Omental fat pad (tissue), 4 donors: ENCODE measurements around the gene MLST8. TPM values are rescaled to one million over a fixed set of nuclear protein-coding genes. Genes with fewer than 3 reads are reported as not detected.

ENCODE experiments used
- ATAC-seq: fragments of 150-250 bp; one replicate; pipeline ENCODE4 v1.9.1; 2016; ENCODE audit warnings: mild to moderate bottlenecking, moderate library complexity; ENCODE audit not compliant: low FRiP score
- DNase-seq: peaks from one replicate; pipeline ENCODE4 v3.0.0-alpha.2; 2019; ENCODE audit warnings: low spot score
- total RNA-seq, 4 donors: library from RNA; depleted of rRNA; stranded (reverse); fragments of >200 nt; gene quantifications; one replicate each; pipeline ENCODE4 v1.1.0, GENCODE V29; 2016
- TF ChIP-seq, protein P1 (sequence below), 3 donors: fragments of 450-650 bp; IDR thresholded peaks; one replicate each; pipeline ENCODE4 v1.5.1; 2016 to 2017; ENCODE audit warnings: antibody characterized with exemption in 3 of 3, mild to moderate bottlenecking in 3 of 3, moderate library complexity in 2 of 3

The MLST8 gene
- total RNA-seq, 4 donors from 2014 or later, result 29.8 to 44.6 (median 34.6) TPM

DNA sequence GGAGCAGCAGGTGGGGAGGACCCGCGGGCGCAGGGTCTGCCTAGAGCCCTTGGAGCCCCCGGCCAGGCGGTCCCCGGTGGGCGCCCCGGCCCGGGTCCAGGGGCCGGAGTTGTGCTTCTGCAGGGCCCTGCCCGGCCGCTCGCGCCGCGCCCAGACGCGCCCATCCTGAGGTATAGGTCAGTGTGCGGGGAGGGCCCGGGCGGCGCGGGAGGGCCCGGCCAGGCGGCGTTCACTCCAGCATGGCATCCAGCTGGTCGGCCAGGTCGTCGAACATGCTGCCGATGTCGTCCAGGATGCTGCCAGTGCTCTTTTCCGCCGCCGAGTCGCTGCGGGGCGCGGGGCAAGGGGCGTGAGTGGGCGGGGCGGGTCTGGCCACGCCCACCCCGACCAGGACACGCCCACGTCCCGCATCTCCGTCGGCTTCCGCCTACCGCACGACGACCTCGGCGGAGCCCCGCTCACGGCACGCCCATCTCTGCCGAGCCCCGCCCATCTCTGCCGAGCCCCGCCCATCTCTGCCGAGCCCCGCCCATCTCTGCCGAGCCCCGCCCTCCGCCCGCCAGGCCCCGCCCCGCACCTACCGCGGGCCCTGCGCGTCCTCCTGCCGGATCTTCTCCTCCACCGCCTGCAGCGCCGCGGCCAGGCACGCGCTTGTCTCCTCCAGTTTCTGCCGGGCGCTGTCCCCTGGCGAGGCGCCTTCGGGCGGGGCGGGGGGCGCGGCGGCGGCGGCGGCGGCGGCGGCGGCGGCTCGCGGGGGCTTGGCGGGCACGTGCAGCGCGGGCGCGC lies 26.7 kb upstream of the MLST8 start:
- no peak for DNase-seq
- no peak for ATAC-seq
- TF ChIP-seq, protein P1, sequence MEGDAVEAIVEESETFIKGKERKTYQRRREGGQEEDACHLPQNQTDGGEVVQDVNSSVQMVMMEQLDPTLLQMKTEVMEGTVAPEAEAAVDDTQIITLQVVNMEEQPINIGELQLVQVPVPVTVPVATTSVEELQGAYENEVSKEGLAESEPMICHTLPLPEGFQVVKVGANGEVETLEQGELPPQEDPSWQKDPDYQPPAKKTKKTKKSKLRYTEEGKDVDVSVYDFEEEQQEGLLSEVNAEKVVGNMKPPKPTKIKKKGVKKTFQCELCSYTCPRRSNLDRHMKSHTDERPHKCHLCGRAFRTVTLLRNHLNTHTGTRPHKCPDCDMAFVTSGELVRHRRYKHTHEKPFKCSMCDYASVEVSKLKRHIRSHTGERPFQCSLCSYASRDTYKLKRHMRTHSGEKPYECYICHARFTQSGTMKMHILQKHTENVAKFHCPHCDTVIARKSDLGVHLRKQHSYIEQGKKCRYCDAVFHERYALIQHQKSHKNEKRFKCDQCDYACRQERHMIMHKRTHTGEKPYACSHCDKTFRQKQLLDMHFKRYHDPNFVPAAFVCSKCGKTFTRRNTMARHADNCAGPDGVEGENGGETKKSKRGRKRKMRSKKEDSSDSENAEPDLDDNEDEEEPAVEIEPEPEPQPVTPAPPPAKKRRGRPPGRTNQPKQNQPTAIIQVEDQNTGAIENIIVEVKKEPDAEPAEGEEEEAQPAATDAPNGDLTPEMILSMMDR (IDR thresholded peaks at IDR 0.05), result no peak

DNA sequence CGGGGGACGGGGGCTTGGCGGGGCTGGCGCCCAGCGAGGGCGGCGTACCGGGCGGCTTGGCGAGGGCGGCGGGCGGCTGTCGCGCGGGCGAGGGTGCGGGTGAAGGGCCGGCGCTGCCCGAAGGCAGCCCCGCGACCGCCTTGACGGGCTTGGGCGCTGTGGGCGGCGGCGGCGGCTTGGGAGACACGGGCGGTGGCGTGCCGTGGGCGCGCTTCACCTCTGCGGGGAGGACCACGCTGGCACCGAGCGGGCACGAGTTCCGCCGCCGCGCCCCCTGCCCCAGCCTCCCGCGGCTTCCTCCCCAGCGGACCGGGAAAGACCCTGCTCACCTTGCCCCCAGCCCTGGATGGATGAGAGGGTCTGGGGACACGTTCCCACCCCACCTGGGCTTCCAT lies 26.1 kb upstream of the MLST8 start:
- TF ChIP-seq, protein P1 (IDR thresholded peaks at IDR 0.05), result no peak
- DNase-seq (no peak), ATAC-seq (no peak)

DNA sequence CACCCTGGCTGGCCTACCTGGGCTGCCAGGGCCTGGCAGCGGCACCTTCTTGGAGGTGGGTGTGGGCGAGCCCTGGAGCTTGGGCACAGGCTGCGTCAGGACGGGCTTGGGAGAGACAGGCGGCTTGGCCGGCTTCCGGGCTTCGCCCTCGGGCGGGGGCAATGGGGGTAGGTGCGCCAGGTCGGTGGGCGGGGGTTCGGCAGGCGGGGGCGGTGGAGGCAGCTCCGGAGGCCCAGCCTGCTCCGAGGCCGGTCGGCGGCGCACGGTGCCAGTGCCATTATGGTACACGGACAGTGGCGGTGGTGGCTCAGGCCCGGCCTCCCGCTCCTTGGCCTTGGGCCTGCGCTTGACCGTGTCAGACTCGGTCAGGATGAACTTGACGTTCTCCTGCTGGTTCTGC lies 25.7 kb upstream of the MLST8 start:
- TF ChIP-seq, protein P1 (IDR thresholded peaks at IDR 0.05), result no peak

DNA sequence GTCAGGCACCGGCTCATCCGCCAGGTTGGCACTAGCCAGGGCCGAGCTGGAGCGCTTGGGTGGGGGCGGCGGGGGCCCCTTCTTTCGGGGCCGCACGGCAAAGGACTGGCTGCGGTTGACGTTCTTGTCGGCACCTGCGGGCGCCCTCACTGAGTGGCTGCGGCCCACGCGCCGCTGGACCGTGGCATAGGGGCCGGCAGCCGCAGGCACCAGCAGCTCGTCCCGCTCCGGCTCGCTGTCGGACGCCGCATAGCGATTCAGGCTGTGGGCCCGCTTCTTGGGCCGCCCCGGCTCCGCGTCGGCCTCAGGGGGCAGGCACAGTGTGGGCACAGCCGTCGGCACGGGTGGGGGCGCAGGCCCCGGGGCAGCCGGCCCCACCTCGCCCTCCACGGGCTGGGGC lies 24.8 kb upstream of the MLST8 start:
- DNase-seq, result no peak
- TF ChIP-seq, protein P1 (IDR thresholded peaks at IDR 0.05), result no peak
- no peak for ATAC-seq

More for the DNA sequence above, 25.7 kb upstream of the MLST8 start:
- ATAC-seq (no peak), DNase-seq (no peak)

DNA sequence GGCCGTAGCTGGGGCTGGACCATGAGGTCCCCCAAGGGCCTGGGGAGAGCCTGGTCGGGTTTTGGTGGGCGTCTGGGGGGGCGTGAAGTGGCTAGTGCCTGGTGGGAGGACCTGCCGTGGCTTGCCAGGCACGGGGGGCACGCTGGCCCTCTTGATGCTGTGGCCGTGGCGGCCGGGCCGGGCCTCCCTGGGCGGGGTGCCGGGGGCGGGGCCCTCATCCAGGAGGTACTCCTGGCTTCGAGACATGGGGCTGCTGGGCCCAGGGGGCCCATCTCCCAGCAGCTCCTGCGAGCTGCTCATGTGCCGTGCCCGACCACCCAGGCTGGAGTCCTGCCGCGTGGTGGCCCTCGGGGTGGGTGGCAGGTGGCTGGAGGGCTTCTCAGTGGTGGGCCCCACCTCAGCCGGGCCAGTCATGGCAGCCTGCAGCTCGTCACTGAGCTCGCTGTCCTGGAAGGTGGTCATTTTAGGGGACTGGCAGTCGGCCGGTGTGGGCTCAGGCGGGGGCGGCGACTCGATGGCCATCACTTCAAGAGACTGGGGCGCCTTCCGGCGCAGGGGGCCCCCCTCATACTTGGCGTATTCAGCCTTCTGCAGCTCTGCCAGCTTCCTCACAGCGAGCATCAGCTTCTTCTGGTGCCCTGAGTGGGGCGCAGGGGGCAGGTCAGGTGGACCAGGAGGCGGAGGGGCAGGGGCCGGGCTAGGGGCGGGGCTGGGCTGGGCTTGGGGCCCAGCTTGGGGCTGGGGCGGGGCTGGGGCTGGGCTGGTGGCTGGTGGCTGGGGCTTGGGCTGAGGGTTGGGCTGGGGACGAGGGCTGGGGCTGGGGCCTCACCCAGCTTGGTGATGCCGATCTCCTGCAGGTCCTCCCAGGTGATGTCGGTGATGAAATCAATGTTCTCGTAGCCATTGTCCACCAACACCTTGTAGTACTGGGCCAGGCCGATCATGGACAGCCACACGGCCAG lies 24.0 kb upstream of the MLST8 start:
- DNase-seq (no peak), ATAC-seq (no peak)
- TF ChIP-seq, protein P1 (IDR thresholded peaks at IDR 0.05), result no peak

DNA sequence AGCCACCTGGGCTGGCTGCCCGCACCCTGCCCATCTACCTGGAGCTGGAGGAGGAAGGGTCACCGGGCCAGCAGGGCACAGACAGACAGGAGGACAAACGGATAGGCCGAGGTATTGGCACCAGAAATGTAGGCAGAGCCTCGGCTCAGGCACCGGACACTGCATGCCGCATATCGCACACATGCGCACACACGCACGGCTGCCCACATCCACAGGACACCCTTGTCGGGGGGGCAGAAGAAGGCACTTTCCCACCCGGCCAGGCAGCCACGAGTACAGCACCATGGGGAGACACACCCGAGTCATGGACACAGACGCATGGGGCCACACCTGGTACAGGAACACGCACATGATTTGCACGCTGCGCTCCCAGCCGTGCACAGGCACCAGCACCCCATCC lies 23.3 kb upstream of the MLST8 start:
- no peak for DNase-seq
- TF ChIP-seq, protein P1 (IDR thresholded peaks at IDR 0.05), result no peak
- no peak for ATAC-seq
